Measurements from ENCODE around the gene ARVCF.
A peak's percentile ranks its signal among the peaks of the same experiment; 100 is the strongest.

Gene ARVCF

GRCh38 chr22:20014526-20015186 is 2.0 kb downstream of the ARVCF start:
- DNase-seq = no peak

GRCh38 chr22:20013382-20013871 is 3.2 kb downstream of the ARVCF start:
- DNase-seq = peak; percentile 84

GRCh38 chr22:20012741-20013331 is 3.8 kb downstream of the ARVCF start:
- no peak for DNase-seq

GRCh38 chr22:20011993-20012740 is 4.5 kb downstream of the ARVCF start:
- no peak for DNase-seq

GRCh38 chr22:20011123-20011992 is 5.3 kb downstream of the ARVCF start:
- peak; percentile 73 for DNase-seq

GRCh38 chr22:20010307-20011122 is 6.1 kb downstream of the ARVCF start:
- no peak for DNase-seq

- DNase-seq = no peak
Observed at GRCh38 chr22:20009582-20010306, 6.9 kb downstream of the ARVCF start.

- DNase-seq = no peak
Observed at GRCh38 chr22:20009018-20009491, 7.6 kb downstream of the ARVCF start.

GRCh38 chr22:20008221-20008995 is 8.2 kb downstream of the ARVCF start:
- DNase-seq = no peak

- DNase-seq = no peak
Observed at GRCh38 chr22:20004464-20004863, 12.2 kb downstream of the ARVCF start.

GRCh38 chr22:20003304-20003703 is 13.3 kb downstream of the ARVCF start:
- DNase-seq = no peak

- DNase-seq = no peak
Observed at GRCh38 chr22:20002636-20003035, 14.0 kb downstream of the ARVCF start.

GRCh38 chr22:20002128-20002527 is 14.5 kb downstream of the ARVCF start:
- DNase-seq = no peak

GRCh38 chr22:20001082-20001638 is 15.5 kb downstream of the ARVCF start:
- peak; percentile 35 for DNase-seq

- DNase-seq = no peak
Observed at GRCh38 chr22:20000246-20001081, 16.2 kb downstream of the ARVCF start.

- no peak for DNase-seq
Observed at GRCh38 chr22:19998991-19999820, 17.4 kb downstream of the ARVCF start.

- no peak for DNase-seq
Observed at GRCh38 chr22:19998232-19998951, 18.2 kb downstream of the ARVCF start.
